ENCODE data around the gene GLP2R.

- TF ChIP-seq REST (IDR thresholded peaks at IDR 0.05; ENCODE audit: insufficient read depth in 1 of 2, low read depth in 2 of 2, low read length in 2 of 2) (no peak), SIN3A (IDR thresholded peaks at IDR 0.05; ENCODE audit: borderline replicate concordance, insufficient read depth, low read length) (no peak)
These were observed 115.1 kb downstream of the GLP2R start for GRCh38 chr17:9940841-9941240.

Data from PFSK-1 (cell line).